Calu3 (cell line): Measurements from ENCODE around the gene HAGHL. TPM values are rescaled to one million over a fixed set of nuclear protein-coding genes. Genes with fewer than 3 reads are reported as not detected.

Experiments used
- BruUV-seq: library from RNA; stranded (reverse); fragments of 400-500 nt; replicated peaks from 2 replicates; lab custom pipeline; 2021; lab: Mats Ljungman, UMichigan
- CTCF ChIA-PET: fragments of 300-600 bp; sonication (Branson Sonifier 250); formaldehyde crosslinking; loops from one replicate; lab custom pipeline; 2022; ENCODE audit warnings: antibody characterized with exemption; lab: Charles Lee
- DNase-seq: peaks from one replicate; pipeline ENCODE4 v3.0.0; 2022
- H3K27ac Mint-ChIP-seq: one replicate; pipeline ENCODE4 v1.8.0; 2022; ENCODE audit warnings: mixed read lengths; ENCODE audit not compliant: unreplicated experiment
- H3K27me3 Mint-ChIP-seq: one replicate; pipeline ENCODE4 v1.8.0; 2022; ENCODE audit warnings: mixed read lengths; ENCODE audit not compliant: unreplicated experiment
- H3K36me3 Mint-ChIP-seq: one replicate; pipeline ENCODE4 v1.8.0; 2022; ENCODE audit warnings: mild to moderate bottlenecking, moderate library complexity, mixed read lengths; ENCODE audit not compliant: insufficient read depth, unreplicated experiment
- H3K4me1 Mint-ChIP-seq: one replicate; pipeline ENCODE4 v1.8.0; 2022; ENCODE audit warnings: mild to moderate bottlenecking, low read depth, mixed read lengths; ENCODE audit not compliant: unreplicated experiment
- H3K4me3 Mint-ChIP-seq: one replicate; pipeline ENCODE4 v1.8.0; 2022; ENCODE audit warnings: mild to moderate bottlenecking, low read depth, moderate library complexity, mixed read lengths; ENCODE audit not compliant: unreplicated experiment
- H3K9me3 Mint-ChIP-seq: one replicate; pipeline ENCODE4 v1.8.0; 2022; ENCODE audit warnings: low read depth, mixed read lengths; ENCODE audit not compliant: unreplicated experiment
- CTCF ChIP-seq: fragments of 200-600 bp; IDR thresholded peaks from one replicate; pipeline ENCODE4 v1.8.0; 2022; ENCODE audit warnings: antibody characterized with exemption; ENCODE audit not compliant: unreplicated experiment
- intact Hi-C: fragments of 100-400 bp; cut with micrococcal nuclease; formaldehyde crosslinking; loops from one replicate; pipeline ENCODE4 v1.10.0; 2022; ENCODE audit not compliant: unreplicated experiment
- total RNA-seq: library from RNA; stranded (reverse); gene quantifications from 2 replicates; pipeline ENCODE4 v1.2.3, GENCODE V29; 2022

Gene HAGHL
- total RNA-seq, 1 experiment from 2014 or later, result 11.7 TPM

DNA sequence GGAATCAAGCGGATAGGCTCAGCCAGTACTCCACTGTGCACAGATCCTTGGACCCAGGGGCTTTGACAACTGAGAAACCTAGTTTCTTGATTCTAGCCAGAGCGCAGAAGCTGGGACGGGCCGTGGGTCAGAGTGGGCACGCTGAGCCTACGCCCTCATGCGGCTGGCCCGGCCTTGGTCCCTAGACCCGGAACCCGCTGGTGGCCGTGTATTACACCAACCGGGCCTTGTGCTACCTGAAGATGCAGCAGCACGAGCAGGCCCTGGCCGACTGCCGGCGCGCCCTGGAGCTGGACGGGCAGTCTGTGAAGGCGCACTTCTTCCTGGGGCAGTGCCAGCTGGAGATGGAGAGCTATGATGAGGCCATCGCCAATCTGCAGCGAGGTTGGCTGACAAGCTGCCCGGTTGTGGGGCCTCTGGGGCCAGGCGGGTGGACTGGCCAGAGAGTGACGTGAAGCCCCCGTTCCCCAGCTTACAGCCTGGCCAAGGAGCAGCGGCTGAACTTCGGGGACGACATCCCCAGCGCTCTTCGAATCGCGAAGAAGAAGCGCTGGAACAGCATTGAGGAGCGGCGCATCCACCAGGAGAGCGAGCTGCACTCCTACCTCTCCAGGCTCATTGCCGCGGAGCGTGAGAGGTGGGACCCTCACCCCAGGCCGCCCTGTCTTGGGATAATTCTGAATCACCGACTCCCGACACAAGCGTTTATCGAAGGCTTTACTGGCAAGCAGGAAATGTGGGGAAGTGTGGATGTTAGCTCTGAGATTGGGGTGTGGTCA lies 45.8 kb upstream of the HAGHL start:
- Mint-ChIP-seq H3K27ac (peak overlapping the region; percentile 89), H3K27me3 (no peaks in the 10 kb centered on the region), H3K4me1 (peaks cover 22% of the 10 kb centered on the region), H3K4me3 (peak overlapping the region; percentile 94), H3K36me3 (peaks cover 85% of the 10 kb centered on the region), H3K9me3 (no peaks in the 10 kb centered on the region)
- CTCF ChIA-PET, result interaction anchor here (1.2 kb wide), 1 partner anchor 9 kb away, joined by 3 read pairs; the partner anchor contains the start of gene WDR24
- BruUV-seq, result no TSS peak
- DNase-seq, result peak; percentile 62
- TF ChIP-seq CTCF, result no peak
- intact Hi-C loops, result no loop called here

- no peak for TF ChIP-seq CTCF
- BruUV-seq, result TSS peak; percentile 75
- Mint-ChIP-seq H3K27me3 (no peaks in the 10 kb centered on the region), H3K27ac (peak overlapping the region; percentile 89), H3K9me3 (no peaks in the 10 kb centered on the region), H3K4me3 (peak overlapping the region; percentile 94), H3K36me3 (peaks cover 89% of the 10 kb centered on the region), H3K4me1 (peaks cover 18% of the 10 kb centered on the region)
- peak; percentile 53 for DNase-seq
- CTCF ChIA-PET, result interaction anchor here (1.2 kb wide), 1 partner anchor 8 kb away, joined by 3 read pairs; the partner anchor contains the start of gene WDR24
- intact Hi-C loops, result no loop called here
Measured at GRCh38 chr16:681746-682427, 45.0 kb upstream of the HAGHL start.

DNA sequence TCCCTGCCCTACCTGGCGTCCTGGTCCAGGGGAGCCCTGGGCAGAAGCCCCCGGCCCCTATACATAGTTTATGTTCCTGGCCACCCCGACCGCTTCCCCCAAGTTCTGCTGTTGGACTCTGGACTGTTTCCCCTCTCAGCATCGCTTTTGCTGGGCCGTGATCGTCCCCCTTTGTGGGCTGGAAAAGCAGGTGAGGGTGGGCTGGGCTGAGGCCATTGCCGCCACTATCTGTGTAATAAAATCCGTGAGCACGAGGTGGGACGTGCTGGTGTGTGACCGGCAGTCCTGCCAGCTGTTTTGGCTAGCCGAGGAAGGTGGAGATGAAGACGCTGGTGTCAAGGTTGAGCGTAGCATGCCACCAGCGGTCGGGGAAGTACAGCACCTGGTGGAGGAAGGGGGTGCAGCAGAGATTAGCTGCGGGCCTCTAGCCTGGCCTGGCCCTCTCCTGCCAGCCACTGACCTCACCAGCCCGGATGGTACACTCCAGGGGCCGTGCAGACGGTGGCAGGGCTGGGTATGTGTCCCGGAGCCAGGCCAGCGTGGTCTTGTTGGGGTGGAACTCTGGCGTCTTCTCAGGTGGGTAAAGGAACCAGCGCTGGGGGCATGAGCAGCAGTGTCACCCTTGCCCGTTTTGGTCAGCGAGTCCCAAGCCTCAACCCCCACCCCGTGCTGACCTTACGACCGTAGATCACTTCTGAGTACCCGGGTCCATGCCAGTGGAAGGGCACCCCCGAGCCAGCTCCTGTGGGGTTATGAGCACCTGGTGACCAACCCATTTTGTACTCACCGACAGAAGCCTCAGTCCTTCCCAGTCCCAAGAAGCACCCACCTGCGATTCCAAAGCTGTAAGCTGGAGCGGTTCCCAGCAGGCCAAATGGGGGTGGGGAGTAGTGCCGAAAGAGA lies 44.2 kb upstream of the HAGHL start:
- no peak for DNase-seq
- intact Hi-C loops, result no loop called here
- peaks cover 16% of the 10 kb centered on the region for H3K4me1 Mint-ChIP-seq
- BruUV-seq, result TSS peak; percentile 65
- no peaks in the 10 kb centered on the region for H3K27me3 Mint-ChIP-seq
- H3K27ac Mint-ChIP-seq, result peak overlapping the region; percentile 89
- H3K36me3 Mint-ChIP-seq, result peaks cover 88% of the 10 kb centered on the region
- CTCF ChIA-PET, result no interaction called here
- peak overlapping the region; percentile 94 for H3K4me3 Mint-ChIP-seq
- no peak for TF ChIP-seq CTCF
- H3K9me3 Mint-ChIP-seq, result no peaks in the 10 kb centered on the region
